BLaER1 treated with 17β-estradiol and CSF1 and Interleukin-3, amounts not matched to agents 10 nM and 100 nM (cell line): Measurements from ENCODE around the gene NDUFS6.
"Not testable (repeated sequence)": the region's sequence is repeated elsewhere in the genome, so short reads cannot be mapped to it uniquely, and the experiment has no call there.

Experiments used
- H3K27ac ChIP-seq, 11 experiments: shearing (Covaris generic); formaldehyde crosslinking; 2 replicates each; pipeline ENCODE4 v1.8.1; 2022
- H3K27me3 ChIP-seq, 11 experiments: shearing (Covaris generic); formaldehyde crosslinking; 2 replicates each; pipeline ENCODE4 v1.8.1; 2022
- H3K36me3 ChIP-seq, 11 experiments: shearing (Covaris generic); formaldehyde crosslinking; 2 replicates each; pipeline ENCODE4 v1.8.1; 2022
- H3K4me1 ChIP-seq, 10 experiments: shearing (Covaris generic); formaldehyde crosslinking; 2 replicates each; pipeline ENCODE4 v1.8.1; 2022
- H3K4me2 ChIP-seq, 11 experiments: shearing (Covaris generic); formaldehyde crosslinking; 2 replicates each; pipeline ENCODE4 v1.8.1; 2022
- H3K4me3 ChIP-seq, 10 experiments: shearing (Covaris generic); formaldehyde crosslinking; 2 replicates each; pipeline ENCODE4 v1.8.1; 2022
- H3K9ac ChIP-seq, 11 experiments: shearing (Covaris generic); formaldehyde crosslinking; 2 replicates each; pipeline ENCODE4 v1.8.1; 2022
- H3K9me3 ChIP-seq, 11 experiments: shearing (Covaris generic); formaldehyde crosslinking; replicated peaks in 1 of 11; 2 replicates each; pipeline ENCODE4 v1.8.1; 2022
- H4K20me1 ChIP-seq, 11 experiments: shearing (Covaris generic); formaldehyde crosslinking; 2 replicates each; pipeline ENCODE4 v1.8.1; 2022
- Cebpa-rat ChIP-seq, 11 experiments: shearing (Covaris generic); IDR thresholded peaks; 2 replicates each; pipeline ENCODE4 v1.8.1; 2022

NDUFS6 gene

GRCh38 chr5:1795931-1796330, 5.3 kb upstream of the NDUFS6 start:
- Histone ChIP-seq H3K9me3 (no peaks in the 10 kb centered on the region), H4K20me1 (peaks cover 12 to 48% (median 34%) of the 10 kb centered on the region in 11 experiments; a peak in 20 of 22 replicates), H3K4me3 (no peak overlapping the region), H3K4me2 (peak overlapping the region in 7 of 11 experiments; percentile 7 to 100 (median 96); a peak in 10 of 22 replicates), H3K36me3 (peaks cover 17 to 32% (median 28%) of the 10 kb centered on the region in 11 experiments), H3K27ac (peak overlapping the region in 1 of 11 experiments; percentile 39; a peak in 2 of 22 replicates), H3K9ac (no peak overlapping the region), H3K27me3 (no peaks in the 10 kb centered on the region), H3K4me1 (peaks cover 65 to 90% (median 88%) of the 10 kb centered on the region in 10 experiments)
- TF ChIP-seq Cebpa-rat (IDR thresholded peaks at IDR 0.05), result no peak

GRCh38 chr5:1796371-1797102, 4.7 kb upstream of the NDUFS6 start:
- no peak for TF ChIP-seq Cebpa-rat (IDR thresholded peaks at IDR 0.05)
- Histone ChIP-seq H4K20me1 (peaks cover 12 to 48% (median 34%) of the 10 kb centered on the region in 11 experiments; a peak in 20 of 22 replicates), H3K9ac (peak overlapping the region in 5 of 11 experiments; percentile 33 to 97 (median 54); a peak in 8 of 22 replicates), H3K4me2 (peak overlapping the region; percentile 83 to 100 (median 97); a peak in 18 of 22 replicates), H3K4me1 (peaks cover 63 to 84% (median 82%) of the 10 kb centered on the region in 10 experiments), H3K27me3 (no peaks in the 10 kb centered on the region), H3K4me3 (no peak overlapping the region), H3K36me3 (peaks cover 17 to 32% (median 28%) of the 10 kb centered on the region in 11 experiments), H3K27ac (peak overlapping the region in 1 of 11 experiments; percentile 7; a peak in 1 of 22 replicates), H3K9me3 (no peaks in the 10 kb centered on the region)

GRCh38 chr5:1797103-1797800, 4.0 kb upstream of the NDUFS6 start:
- Histone ChIP-seq H3K4me3 (peak overlapping the region in 8 of 10 experiments; percentile 7 to 99 (median 45); a peak in 12 of 20 replicates), H3K36me3 (peaks cover 17 to 33% (median 28%) of the 10 kb centered on the region in 11 experiments), H4K20me1 (peaks cover 12 to 48% (median 34%) of the 10 kb centered on the region in 11 experiments; a peak in 20 of 22 replicates), H3K9me3 (no peaks in the 10 kb centered on the region), H3K27ac (peak overlapping the region in 5 of 11 experiments; percentile 16 to 60 (median 47); a peak in 8 of 22 replicates), H3K27me3 (no peaks in the 10 kb centered on the region), H3K4me2 (peak overlapping the region; percentile 83 to 100 (median 97)), H3K4me1 (peaks cover 61 to 81% (median 78%) of the 10 kb centered on the region in 10 experiments), H3K9ac (peak overlapping the region; percentile 4 to 97 (median 45); a peak in 18 of 22 replicates)
- TF ChIP-seq Cebpa-rat (IDR thresholded peaks at IDR 0.05), result no peak

DNA sequence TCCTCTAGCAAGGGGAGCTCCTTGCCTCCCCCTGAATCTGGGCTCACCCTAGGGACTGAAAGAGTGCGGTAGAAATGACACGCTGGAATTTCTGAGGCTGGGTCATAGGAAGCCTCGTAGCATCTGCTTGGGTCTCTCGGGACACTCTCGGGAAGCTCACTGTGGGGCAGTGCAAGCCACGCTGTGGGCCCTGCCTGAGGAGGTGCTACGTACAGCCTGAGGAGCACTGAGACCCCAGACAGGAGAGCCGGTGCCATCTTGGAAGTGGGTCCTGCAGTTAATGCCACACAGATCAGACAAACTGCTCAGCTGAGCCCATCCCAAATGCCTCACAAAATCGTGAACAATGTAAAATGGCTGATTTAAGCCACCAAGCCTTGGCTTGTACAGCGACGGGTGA, 3.4 kb upstream of the NDUFS6 start:
- peaks cover 12 to 48% (median 34%) of the 10 kb centered on the region in 11 experiments; a peak in 20 of 22 replicates for H4K20me1 ChIP-seq
- peaks cover 23 to 39% (median 32%) of the 10 kb centered on the region in 11 experiments for H3K36me3 ChIP-seq
- peak overlapping the region; percentile 83 to 100 (median 97) for H3K4me2 ChIP-seq
- no peaks in the 10 kb centered on the region for H3K9me3 ChIP-seq
- H3K27me3 ChIP-seq, result peaks cover 0 to 1% (median 0%) of the 10 kb centered on the region in 11 experiments; a peak in 1 of 22 replicates
- peak overlapping the region in 6 of 11 experiments; percentile 14 to 60 (median 41); a peak in 8 of 22 replicates for H3K27ac ChIP-seq
- H3K4me1 ChIP-seq, result peaks cover 56 to 81% (median 79%) of the 10 kb centered on the region in 10 experiments
- H3K4me3 ChIP-seq, result peak overlapping the region in 8 of 10 experiments; percentile 7 to 99 (median 45); a peak in 12 of 20 replicates
- TF ChIP-seq Cebpa-rat (IDR thresholded peaks at IDR 0.05), result no peak
- peak overlapping the region; percentile 4 to 97 (median 45); a peak in 17 of 22 replicates for H3K9ac ChIP-seq

- not testable (repeated sequence) for H3K27me3 ChIP-seq, H3K9me3 ChIP-seq
- Histone ChIP-seq H3K4me2 (peak overlapping the region; percentile 83 to 100 (median 97)), H3K4me1 (peaks cover 49 to 77% (median 74%) of the 10 kb centered on the region in 10 experiments), H3K4me3 (peak overlapping the region; percentile 70 to 99 (median 94)), H3K9ac (peak overlapping the region; percentile 89 to 97 (median 94)), H3K36me3 (peaks cover 30 to 46% (median 40%) of the 10 kb centered on the region in 11 experiments), H3K27ac (peak overlapping the region in 10 of 11 experiments; percentile 77 to 96 (median 92); a peak in 18 of 22 replicates), H4K20me1 (peaks cover 16 to 53% (median 38%) of the 10 kb centered on the region in 11 experiments; a peak in 20 of 22 replicates)
Measured at GRCh38 chr5:1798589-1798988, 2.6 kb upstream of the NDUFS6 start.

DNA sequence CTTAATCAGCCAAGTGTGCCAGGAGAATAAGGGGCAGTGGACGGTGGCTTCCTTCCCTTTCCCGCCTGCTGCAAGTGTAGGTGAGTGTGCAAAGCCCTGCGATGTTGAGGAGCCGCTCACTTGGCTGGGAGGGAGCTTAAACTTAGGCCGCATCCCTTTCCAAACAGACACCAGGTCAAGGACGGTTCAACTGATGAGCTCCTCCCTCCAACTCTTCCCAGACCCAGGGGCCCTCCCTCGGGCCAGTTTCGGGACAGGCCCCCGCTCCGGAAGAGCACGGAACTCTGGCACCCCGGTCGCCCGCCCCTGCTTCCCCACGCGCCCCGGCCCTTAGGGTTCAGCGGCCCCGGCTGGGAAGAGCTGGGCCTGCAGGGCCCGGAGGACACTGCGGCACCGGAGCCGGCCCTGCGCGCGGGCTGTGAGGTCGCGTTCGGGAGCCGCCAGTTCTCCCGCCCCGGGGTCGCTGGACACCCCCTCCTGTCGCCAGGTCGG, 2.1 kb upstream of the NDUFS6 start:
- H3K27ac ChIP-seq, result peak overlapping the region; percentile 61 to 96 (median 92); a peak in 21 of 22 replicates
- peak overlapping the region; percentile 83 to 100 (median 97) for H3K4me2 ChIP-seq
- H3K4me1 ChIP-seq, result peaks cover 43 to 71% (median 68%) of the 10 kb centered on the region in 10 experiments
- no peaks in the 10 kb centered on the region for H3K9me3 ChIP-seq
- peaks cover 0 to 11% (median 0%) of the 10 kb centered on the region in 11 experiments; a peak in 2 of 22 replicates for H3K27me3 ChIP-seq
- peaks cover 21 to 58% (median 44%) of the 10 kb centered on the region in 11 experiments for H4K20me1 ChIP-seq
- H3K36me3 ChIP-seq, result peaks cover 36 to 52% (median 45%) of the 10 kb centered on the region in 11 experiments
- H3K9ac ChIP-seq, result peak overlapping the region; percentile 89 to 97 (median 94)
- no peak for TF ChIP-seq Cebpa-rat (IDR thresholded peaks at IDR 0.05)
- H3K4me3 ChIP-seq, result peak overlapping the region; percentile 70 to 99 (median 94)

DNA sequence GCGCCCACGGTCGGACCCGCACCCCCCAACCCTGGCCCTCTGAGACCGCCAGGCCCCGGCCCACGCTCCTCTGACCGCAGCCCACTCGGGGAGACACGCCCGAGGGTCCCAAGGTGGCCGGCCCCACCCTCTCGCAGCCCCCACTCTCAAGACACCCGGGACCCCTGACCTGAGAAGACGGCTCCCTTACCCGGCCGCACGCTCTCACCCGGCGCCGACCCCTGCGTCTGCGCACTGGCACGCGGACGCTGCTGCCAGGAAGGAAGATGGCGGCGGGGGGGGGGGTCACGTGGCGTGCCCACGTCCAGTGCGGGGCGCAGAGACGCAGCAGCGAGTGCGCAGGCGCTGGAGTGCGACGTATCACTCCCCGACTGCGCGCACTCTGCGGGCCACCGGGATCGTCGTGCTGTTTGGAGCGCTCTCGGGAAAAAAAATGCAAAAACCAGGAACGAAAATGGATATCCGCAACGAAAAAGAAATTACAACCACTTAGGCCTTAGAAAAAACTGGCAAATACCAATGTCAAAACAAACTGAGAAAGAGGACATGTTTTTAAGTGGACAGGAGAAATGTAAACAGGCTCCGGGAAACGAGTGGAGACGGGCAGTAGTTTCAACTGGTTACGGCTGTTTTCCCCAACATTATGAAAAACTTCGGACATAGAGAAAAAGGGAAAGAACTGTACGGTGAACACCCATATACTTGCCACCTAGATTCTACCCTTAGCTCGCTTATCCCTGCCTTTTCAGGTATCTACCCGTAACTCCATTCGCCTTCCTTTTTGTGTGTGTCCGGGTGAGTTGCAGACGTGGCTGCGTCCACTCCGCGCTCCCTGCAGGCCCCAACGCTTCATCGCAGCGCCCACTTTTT, 1.4 kb upstream of the NDUFS6 start, which contains the start of gene MRPL36:
Gene MRPL36 (minus strand): TSS at position 236 of the 870 bp plus-strand sequence. CDS start 902 bp downstream, outside the sequence.
- Histone ChIP-seq H4K20me1 (peaks cover 28 to 58% (median 51%) of the 10 kb centered on the region in 11 experiments), H3K9ac (peak within 1 kb of the TSS; percentile 89 to 97 (median 94)), H3K27me3 (peaks cover 0 to 18% (median 0%) of the 10 kb centered on the region in 11 experiments; a peak in 3 of 22 replicates), H3K4me1 (peaks cover 37 to 65% (median 62%) of the 10 kb centered on the region in 10 experiments), H3K36me3 (peaks cover 43 to 59% (median 52%) of the 10 kb centered on the region in 11 experiments), H3K27ac (peak within 1 kb of the TSS; percentile 61 to 96 (median 92); a peak in 21 of 22 replicates), H3K4me2 (peak within 1 kb of the TSS; percentile 92 to 100 (median 97)), H3K4me3 (peak within 1 kb of the TSS; percentile 70 to 99 (median 94)), H3K9me3 (no peaks in the 10 kb centered on the region)
- no peak for TF ChIP-seq Cebpa-rat (IDR thresholded peaks at IDR 0.05)
